IMR-90 (cell line): ENCODE data around the gene APOBEC3B. TPM values are rescaled to one million over a fixed set of nuclear protein-coding genes. Genes with fewer than 3 reads are reported as not detected.

Source experiments
- ATAC-seq: fragments of 200-7000 bp; cut with Tn5 transposase; 2 replicates; pipeline ENCODE4 v1.9.1; 2020; ENCODE audit warnings: low read depth, mild to moderate bottlenecking, moderate library complexity
- BruUV-seq: library from RNA; stranded (reverse); fragments of 400-500 nt; replicated peaks from 2 replicates; lab custom pipeline; 2021; lab: Mats Ljungman, UMichigan
- CTCF ChIA-PET: fragments of 300-600 bp; formaldehyde crosslinking; extraction: SDS; loops from one replicate; lab custom pipeline; 2021; ENCODE audit warnings: antibody characterized with exemption; lab: Yijun Ruan, JAX
- POLR2A ChIA-PET: fragments of 300-600 bp; sonication (Branson Sonifier 250); formaldehyde crosslinking; loops from one replicate; lab custom pipeline; 2022; ENCODE audit warnings: antibody characterized with exemption; ENCODE audit not compliant: unreplicated experiment; lab: Charles Lee
- DNase-seq: peaks from one replicate; pipeline ENCODE4 v3.0.0; 2013
- H2AFZ ChIP-seq: replicated peaks from 2 replicates; pipeline ENCODE3; 2013; ENCODE audit warnings: low read length, mild to moderate bottlenecking; ENCODE audit not compliant: poor library complexity
- H2AK5ac ChIP-seq: 2 replicates; pipeline ENCODE4 v1.6.1; 2013; ENCODE audit warnings: low read depth, low read length, inconsistent platforms
- H2AK9ac ChIP-seq: replicated peaks from 2 replicates; pipeline ENCODE3; 2013; ENCODE audit warnings: mild to moderate bottlenecking, low read depth, low read length, moderate library complexity; ENCODE audit not compliant: poor library complexity
- H2BK120ac ChIP-seq: 2 replicates; pipeline ENCODE4 v1.6.1; 2013; ENCODE audit warnings: low read depth, low read length, inconsistent platforms
- H2BK15ac ChIP-seq: 3 replicates; pipeline ENCODE4 v1.6.1; 2013; ENCODE audit warnings: low read depth, low read length, inconsistent platforms
- H2BK20ac ChIP-seq: 2 replicates; pipeline ENCODE4 v1.6.1; 2013; ENCODE audit warnings: low read depth, mild to moderate bottlenecking, inconsistent platforms, low read length, moderate library complexity
- H2BK5ac ChIP-seq: 2 replicates; pipeline ENCODE4 v1.6.1; 2013; ENCODE audit warnings: mild to moderate bottlenecking, low read depth, low read length, inconsistent platforms; ENCODE audit not compliant: poor library complexity, severe bottlenecking
- H3K14ac ChIP-seq: replicated peaks from 2 replicates; pipeline ENCODE4 v1.6.1; 2013; ENCODE audit warnings: low read depth, low read length, inconsistent platforms
- H3K18ac ChIP-seq: 2 replicates; pipeline ENCODE4 v1.6.1; 2013; ENCODE audit warnings: low read depth, low read length, control low read depth
- H3K23ac ChIP-seq: 2 replicates; pipeline ENCODE4 v1.6.1; 2013; ENCODE audit warnings: low read depth, low read length, inconsistent platforms
- H3K27ac ChIP-seq: 2 replicates; pipeline ENCODE4 v1.5.1; 2013; ENCODE audit warnings: mild to moderate bottlenecking, control low read depth, low read length; ENCODE audit not compliant: insufficient read depth
- H3K27me3 ChIP-seq: 2 replicates; pipeline ENCODE4 v1.6.1; 2013; ENCODE audit warnings: low read length; ENCODE audit not compliant: control insufficient read depth, insufficient read depth
- H3K36me3 ChIP-seq: 2 replicates; pipeline ENCODE4 v1.6.1; 2013; ENCODE audit warnings: low read length, mixed read lengths; ENCODE audit not compliant: control insufficient read depth, insufficient read depth
- H3K4ac ChIP-seq: 2 replicates; pipeline ENCODE4 v1.6.1; 2013; ENCODE audit warnings: low read depth, low read length, inconsistent platforms
- H3K4me1 ChIP-seq: 2 replicates; pipeline ENCODE4 v1.6.1; 2013; ENCODE audit warnings: low read length, mixed read lengths; ENCODE audit not compliant: control insufficient read depth, insufficient read depth
- H3K4me2 ChIP-seq: 2 replicates; pipeline ENCODE4 v1.6.1; 2013; ENCODE audit warnings: low read depth, mild to moderate bottlenecking, control low read depth, low read length, moderate library complexity
- H3K4me3 ChIP-seq: 2 replicates; pipeline ENCODE4 v1.5.1; 2013; ENCODE audit warnings: low read depth, mild to moderate bottlenecking, control low read depth, low read length, moderate library complexity; ENCODE audit not compliant: insufficient read depth
- H3K56ac ChIP-seq: 2 replicates; pipeline ENCODE4 v1.6.1; 2013; ENCODE audit warnings: low read length, inconsistent platforms; ENCODE audit not compliant: insufficient read depth; ENCODE audit errors: extremely low read depth
- H3K79me1 ChIP-seq, 2 experiments: 2 replicates each; pipeline ENCODE4 v1.6.1; 2013; ENCODE audit warnings: low read length in 2 of 2, inconsistent platforms in 1 of 2, low read depth in 1 of 2
- H3K9ac ChIP-seq: 2 replicates; pipeline ENCODE4 v1.6.1; 2013; ENCODE audit warnings: low read depth, low read length, control low read depth
- H3K9me1 ChIP-seq: 2 replicates; pipeline ENCODE4 v1.6.1; 2013; ENCODE audit warnings: low read length, inconsistent platforms; ENCODE audit not compliant: insufficient read depth
- H3K9me3 ChIP-seq: 2 replicates; pipeline ENCODE4 v1.6.1; 2013; ENCODE audit warnings: low read length; ENCODE audit not compliant: control insufficient read depth, insufficient read depth
- H4K20me1 ChIP-seq: 2 replicates; pipeline ENCODE4 v1.6.1; 2013; ENCODE audit warnings: low read length, inconsistent platforms; ENCODE audit not compliant: insufficient read depth
- H4K5ac ChIP-seq: 2 replicates; pipeline ENCODE4 v1.6.1; 2013; ENCODE audit warnings: mild to moderate bottlenecking, low read depth, low read length, control low read depth
- H4K8ac ChIP-seq, 2 experiments: 2 replicates each; pipeline ENCODE4 v1.6.1; 2013; ENCODE audit warnings: low read depth in 2 of 2, low read length in 2 of 2, control low read depth in 1 of 2, inconsistent platforms in 1 of 2
- H4K91ac ChIP-seq: 2 replicates; pipeline ENCODE4 v1.6.1; 2013; ENCODE audit warnings: low read depth, low read length, inconsistent platforms; ENCODE audit not compliant: insufficient read depth
- BHLHE40 ChIP-seq: fragments of 150-350 bp; IDR thresholded peaks from 2 replicates; pipeline ENCODE4 v1.6.1; 2016; ENCODE audit warnings: mild to moderate bottlenecking, low read depth, low read length
- CEBPB ChIP-seq: IDR thresholded peaks from 2 replicates; pipeline ENCODE4 v1.6.1; 2012; ENCODE audit warnings: low read depth, low read length, improper control_type of control experiment
- CHD1 ChIP-seq: IDR thresholded peaks from 2 replicates; pipeline ENCODE4 v1.6.1; 2012; ENCODE audit warnings: low read depth, low read length, improper control_type of control experiment
- MAFK ChIP-seq: IDR thresholded peaks from 2 replicates; pipeline ENCODE4 v1.6.1; 2012; ENCODE audit warnings: low read depth, low read length, improper control_type of control experiment
- MXI1 ChIP-seq: IDR thresholded peaks from 2 replicates; pipeline ENCODE4 v1.6.1; 2012; ENCODE audit warnings: low read depth, mild to moderate bottlenecking, low read length, moderate library complexity, borderline replicate concordance
- NFE2L2 ChIP-seq: fragments of 150-350 bp; IDR thresholded peaks from 2 replicates; pipeline ENCODE4 v1.6.1; 2016; ENCODE audit warnings: low read depth, mild to moderate bottlenecking, low read length
- RAD21 ChIP-seq: IDR thresholded peaks from 2 replicates; pipeline ENCODE4 v1.6.1; 2012; ENCODE audit warnings: low read length, improper control_type of control experiment
- SMC3 ChIP-seq: fragments of 150-350 bp; IDR thresholded peaks from 2 replicates; pipeline ENCODE4 v1.6.1; 2016; ENCODE audit warnings: low read depth, mild to moderate bottlenecking, antibody characterized with exemption, low read length, moderate library complexity
- WGBS, 2 experiments: methylation state at CpG; one replicate each; pipeline versions ENCODE4 v1.1.5 to v1.1.7; 2013; ENCODE audit warnings: missing lambda C conversion rate in 2 of 2; ENCODE audit not compliant: insufficient read length in 1 of 2; ENCODE audit errors: extremely low coverage in 2 of 2; 5-methylcytosine and 5-hydroxymethylcytosine counted together
- dilution Hi-C: fragments of 300-500 bp; cut with HindIII; formaldehyde crosslinking; loops from one replicate; pipeline ENCODE4 v1.14.3; 2018; ENCODE audit warnings: low sequenced_read_pairs; ENCODE audit not compliant: unreplicated experiment
- in situ Hi-C: fragments of 300-500 bp; cut with MboI; formaldehyde crosslinking; loops from 3 replicates; pipeline ENCODE4 v1.14.3; 2019; ENCODE audit warnings: low sequenced_read_pairs, inconsistent platforms, mixed read lengths
- intact Hi-C: fragments of 100-400 bp; cut with micrococcal nuclease; formaldehyde crosslinking; loops from 2 replicates; pipeline ENCODE4 v1.10.0; 2022
- polyA plus RNA-seq, 3 experiments: library from polyadenylated mRNA; depleted of rRNA; stranded (reverse); fragments of >200 nt; gene quantifications; 2 replicates each; pipeline ENCODE4 v1.2.3, GENCODE V29; 2012; ENCODE audit warnings: low replicate concordance in 1 of 3
- total RNA-seq: library from RNA; depleted of rRNA; stranded (reverse); fragments of >200 nt; gene quantifications from 2 replicates; pipeline ENCODE4 v1.2.3, GENCODE V29; 2012
- TF ChIP-seq, protein P1 (sequence below): fragments of 150-350 bp; IDR thresholded peaks from 2 replicates; pipeline ENCODE4 v1.6.1; 2017; ENCODE audit warnings: mild to moderate bottlenecking, antibody characterized with exemption, low read length, low read depth
- TF ChIP-seq, protein P2 (sequence below): conservative IDR thresholded peaks from 2 replicates; pipeline ENCODE4 v1.5.1; 2012; ENCODE audit warnings: mild to moderate bottlenecking, low read depth, low read length, improper control_type of control experiment
- TF ChIP-seq, protein P3 (sequence below): fragments of 150-350 bp; IDR thresholded peaks from 2 replicates; pipeline ENCODE4 v1.6.1; 2016; ENCODE audit warnings: low read depth, mild to moderate bottlenecking, low read length, moderate library complexity, borderline replicate concordance

APOBEC3B gene
- total and polyA plus RNA-seq, 2 of the 4 experiments (the other 2 are of a cell fraction) = 17.6 to 34.2 TPM

DNA sequence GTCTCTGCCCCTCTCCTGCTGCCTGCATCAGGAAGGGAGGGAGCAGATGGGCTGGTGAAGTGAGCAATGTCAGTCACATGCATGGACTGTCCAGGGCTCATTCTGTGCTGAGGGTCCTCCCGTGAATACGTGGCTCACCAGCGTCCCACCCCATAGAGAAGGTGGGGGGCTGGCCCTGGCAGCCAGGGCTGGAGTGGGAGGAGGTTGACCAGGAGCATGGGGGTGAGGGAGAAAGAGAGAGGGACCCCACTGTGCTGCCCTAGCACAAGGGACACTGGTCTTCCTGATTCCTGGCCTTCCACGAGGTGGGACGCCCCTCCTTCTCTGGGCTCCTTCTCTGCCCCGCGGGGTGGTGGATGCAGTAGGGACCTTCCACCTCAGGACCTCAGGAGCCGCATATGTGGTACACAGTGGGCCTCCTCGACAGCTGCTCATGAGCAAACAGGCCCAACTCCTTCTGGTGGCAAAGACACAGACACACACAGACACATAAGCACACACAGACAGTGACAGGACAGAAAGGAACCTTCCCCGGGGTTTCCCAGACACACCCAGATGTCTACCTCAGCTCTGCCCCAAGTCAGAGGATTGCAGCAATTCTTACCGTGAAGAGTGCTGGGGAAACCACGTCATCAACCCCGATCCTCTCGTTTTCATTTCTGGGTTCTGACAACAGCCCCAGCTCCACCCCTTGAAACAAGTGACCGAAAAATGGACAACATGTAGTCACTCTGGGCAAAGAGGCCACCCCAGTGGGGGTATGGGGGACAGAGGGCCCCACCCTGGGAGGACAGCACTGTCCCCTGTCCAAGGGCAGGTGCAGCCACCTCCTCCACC, 28.4 kb upstream of the APOBEC3B start (continued):
- TF ChIP-seq, protein P1, sequence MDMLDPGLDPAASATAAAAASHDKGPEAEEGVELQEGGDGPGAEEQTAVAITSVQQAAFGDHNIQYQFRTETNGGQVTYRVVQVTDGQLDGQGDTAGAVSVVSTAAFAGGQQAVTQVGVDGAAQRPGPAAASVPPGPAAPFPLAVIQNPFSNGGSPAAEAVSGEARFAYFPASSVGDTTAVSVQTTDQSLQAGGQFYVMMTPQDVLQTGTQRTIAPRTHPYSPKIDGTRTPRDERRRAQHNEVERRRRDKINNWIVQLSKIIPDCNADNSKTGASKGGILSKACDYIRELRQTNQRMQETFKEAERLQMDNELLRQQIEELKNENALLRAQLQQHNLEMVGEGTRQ = no peak

DNA sequence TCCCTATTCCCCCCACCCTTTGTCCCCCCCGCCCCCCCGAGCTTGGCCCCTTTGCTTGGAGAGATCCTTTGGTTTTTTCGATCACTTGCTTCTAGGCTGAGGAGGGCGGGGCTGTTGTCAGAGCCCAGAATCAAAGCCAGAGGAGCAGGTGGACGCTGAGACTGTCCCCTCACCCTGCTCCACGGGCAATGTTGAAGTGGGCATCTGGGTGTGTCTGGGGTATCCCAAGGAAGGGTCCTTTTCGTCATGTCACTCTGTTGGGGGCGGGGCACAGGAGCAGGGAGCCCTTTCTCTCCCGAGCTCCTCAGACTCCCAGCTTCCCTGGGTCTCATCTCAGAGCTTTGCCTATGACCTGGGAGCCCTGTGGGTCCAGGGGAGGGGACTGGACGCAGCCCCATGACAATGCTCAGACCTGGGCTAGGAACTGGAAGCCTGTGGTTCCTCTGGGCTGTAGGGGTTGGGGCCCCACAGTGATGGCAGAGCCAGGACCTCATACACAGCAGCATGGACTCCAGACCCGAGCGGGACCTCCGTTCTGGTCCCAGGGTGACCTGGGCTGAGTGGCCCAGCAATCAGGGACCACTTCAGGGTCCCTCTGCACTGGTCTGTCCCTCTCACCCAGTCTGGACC, 27.6 kb upstream of the APOBEC3B start:
- Histone ChIP-seq H3K9me3 (no peaks in the 10 kb centered on the region), H3K27ac (no peak overlapping the region), H4K91ac (no peak overlapping the region), H3K79me1 (no peaks in the 10 kb centered on the region), H2BK20ac (no peak overlapping the region), H3K14ac (no peak overlapping the region), H3K36me3 (no peaks in the 10 kb centered on the region), H4K20me1 (no peaks in the 10 kb centered on the region; the same call in 1 of the 2 replicates), H3K4me3 (no peak overlapping the region), H2AK9ac (no peak overlapping the region), H3K56ac (no peak overlapping the region), H4K5ac (no peak overlapping the region), H2AK5ac (no peak overlapping the region), H4K8ac (no peak overlapping the region), H3K4me2 (no peak overlapping the region), H2BK5ac (no peak overlapping the region), H3K4ac (no peak overlapping the region), H3K4me1 (no peaks in the 10 kb centered on the region), H2BK120ac (no peak overlapping the region), H3K18ac (no peak overlapping the region), H2BK15ac (no peak overlapping the region), H2AFZ (no peak overlapping the region), H3K9me1 (no peaks in the 10 kb centered on the region), H3K27me3 (peaks cover 76% of the 10 kb centered on the region), H3K23ac (no peak overlapping the region), H3K9ac (no peak overlapping the region)
- 88% methylated on average over 3 of the region's 13 CpGs; no CpG with 5 or more reads in 1 of the 2 experiments for WGBS, 2 experiments
- ATAC-seq (no peak), DNase-seq (no peak)
- no TSS peak for BruUV-seq
- in situ Hi-C loops (no loop called here), intact Hi-C loops (no loop called here), dilution Hi-C loops (no loop called here)
- ChIA-PET CTCF (no interaction called here), POLR2A (no interaction called here)
- TF ChIP-seq RAD21 (no peak), BHLHE40 (no peak), SMC3 (no peak), CEBPB (no peak), CHD1 (no peak), MAFK (no peak), NFE2L2 (no peak), MXI1 (no peak)
- TF ChIP-seq, protein P2, sequence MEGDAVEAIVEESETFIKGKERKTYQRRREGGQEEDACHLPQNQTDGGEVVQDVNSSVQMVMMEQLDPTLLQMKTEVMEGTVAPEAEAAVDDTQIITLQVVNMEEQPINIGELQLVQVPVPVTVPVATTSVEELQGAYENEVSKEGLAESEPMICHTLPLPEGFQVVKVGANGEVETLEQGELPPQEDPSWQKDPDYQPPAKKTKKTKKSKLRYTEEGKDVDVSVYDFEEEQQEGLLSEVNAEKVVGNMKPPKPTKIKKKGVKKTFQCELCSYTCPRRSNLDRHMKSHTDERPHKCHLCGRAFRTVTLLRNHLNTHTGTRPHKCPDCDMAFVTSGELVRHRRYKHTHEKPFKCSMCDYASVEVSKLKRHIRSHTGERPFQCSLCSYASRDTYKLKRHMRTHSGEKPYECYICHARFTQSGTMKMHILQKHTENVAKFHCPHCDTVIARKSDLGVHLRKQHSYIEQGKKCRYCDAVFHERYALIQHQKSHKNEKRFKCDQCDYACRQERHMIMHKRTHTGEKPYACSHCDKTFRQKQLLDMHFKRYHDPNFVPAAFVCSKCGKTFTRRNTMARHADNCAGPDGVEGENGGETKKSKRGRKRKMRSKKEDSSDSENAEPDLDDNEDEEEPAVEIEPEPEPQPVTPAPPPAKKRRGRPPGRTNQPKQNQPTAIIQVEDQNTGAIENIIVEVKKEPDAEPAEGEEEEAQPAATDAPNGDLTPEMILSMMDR = no peak
- TF ChIP-seq, protein P3, sequence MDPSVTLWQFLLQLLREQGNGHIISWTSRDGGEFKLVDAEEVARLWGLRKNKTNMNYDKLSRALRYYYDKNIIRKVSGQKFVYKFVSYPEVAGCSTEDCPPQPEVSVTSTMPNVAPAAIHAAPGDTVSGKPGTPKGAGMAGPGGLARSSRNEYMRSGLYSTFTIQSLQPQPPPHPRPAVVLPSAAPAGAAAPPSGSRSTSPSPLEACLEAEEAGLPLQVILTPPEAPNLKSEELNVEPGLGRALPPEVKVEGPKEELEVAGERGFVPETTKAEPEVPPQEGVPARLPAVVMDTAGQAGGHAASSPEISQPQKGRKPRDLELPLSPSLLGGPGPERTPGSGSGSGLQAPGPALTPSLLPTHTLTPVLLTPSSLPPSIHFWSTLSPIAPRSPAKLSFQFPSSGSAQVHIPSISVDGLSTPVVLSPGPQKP = no peak
